A549 (cell line): ENCODE results near the gene MYLK2. TPM values are rescaled to one million over a fixed set of nuclear protein-coding genes. Genes with fewer than 3 reads are reported as not detected.

ENCODE experiments used
- ATAC-seq, 2 experiments: fragments of 200-7000 bp in 1 of 2; fragments of >200 bp in 1 of 2; cut with Nextera tagmentation in 1 of 2; cut with Tn5 transposase in 1 of 2; 3 replicates each; pipeline versions ENCODE4 v1.8.0 to v1.9.1; 2018 to 2020; ENCODE audit warnings: mild to moderate bottlenecking in 1 of 2, moderate library complexity in 1 of 2
- CTCF ChIA-PET: fragments of 300-600 bp; sonication (Branson Sonifier 250); formaldehyde crosslinking; extraction: SDS; loops from one replicate; lab custom pipeline; 2021; ENCODE audit warnings: antibody characterized with exemption, inconsistent platforms; lab: Yijun Ruan, JAX
- POLR2A ChIA-PET: fragments of 350-600 bp; formaldehyde crosslinking; extraction: SDS; loops from one replicate; lab custom pipeline; 2021; ENCODE audit warnings: antibody characterized with exemption, inconsistent platforms; lab: Yijun Ruan, JAX
- DNase-seq, 2 experiments: peaks; one replicate each; pipeline versions ENCODE4 v3.0.0 to v3.0.0-alpha.2; 2011 to 2016; ENCODE audit warnings: low read depth in 1 of 2, low spot score in 1 of 2
- FAIRE-seq: peaks from 2 replicates; lab custom pipeline; 2011; peaks lifted over from hg19 to GRCh38; lab: Jason Lieb, UNC
- H3K27ac ChIP-seq, 2 experiments: fragments of >200 bp; sonication (Bioruptor Twin); formaldehyde crosslinking; 3 replicates each; pipeline ENCODE4 v1.5.1; 2016 to 2017
- H3K4me1 ChIP-seq: fragments of >200 bp; sonication (Bioruptor Twin); formaldehyde crosslinking; 3 replicates; pipeline ENCODE4 v1.6.1; 2016
- H3K4me2 ChIP-seq: fragments of >200 bp; sonication (Bioruptor Twin); formaldehyde crosslinking; 3 replicates; pipeline ENCODE4 v1.6.1; 2016
- H3K4me3 ChIP-seq: fragments of >200 bp; sonication (Bioruptor Twin); formaldehyde crosslinking; 3 replicates; pipeline ENCODE4 v1.5.1; 2016
- H3K9me3 ChIP-seq: fragments of >200 bp; sonication (Bioruptor Twin); formaldehyde crosslinking; 3 replicates; pipeline ENCODE4 v1.6.1; 2016
- BCL3 ChIP-seq: fragments of >200 bp; sonication (Bioruptor Twin); formaldehyde crosslinking; IDR thresholded peaks from 3 replicates; pipeline ENCODE4 v1.6.1; 2016
- CBX8 ChIP-seq: fragments of 200-600 bp; sonication (generic); IDR thresholded peaks from 2 replicates; pipeline ENCODE4 v1.6.1; 2016
- CEBPB ChIP-seq, 2 experiments: fragments of >200 bp in 1 of 2; sonication (Bioruptor Twin) in 1 of 2; formaldehyde crosslinking in 1 of 2; IDR thresholded peaks; 2 replicates each; pipeline ENCODE4 v1.6.1; 2012 to 2016
- CHD2 ChIP-seq: fragments of 150-350 bp; IDR thresholded peaks from 2 replicates; pipeline ENCODE4 v1.6.1; 2014; ENCODE audit warnings: low read length; ENCODE audit not compliant: partially characterized antibody
- CHD4 ChIP-seq: fragments of 200-600 bp; sonication (generic); IDR thresholded peaks from 2 replicates; pipeline ENCODE4 v1.6.1; 2016; ENCODE audit warnings: antibody characterized with exemption, mild to moderate bottlenecking, borderline replicate concordance
- ELK1 ChIP-seq: fragments of 150-350 bp; IDR thresholded peaks from 2 replicates; pipeline ENCODE4 v1.6.1; 2014; ENCODE audit warnings: low read depth, mild to moderate bottlenecking, low read length
- EP300 ChIP-seq, 2 experiments: fragments of >200 bp; sonication (Bioruptor Twin); formaldehyde crosslinking; IDR thresholded peaks; 2 replicates in 1 of 2; 3 replicates in 1 of 2; pipeline ENCODE4 v1.6.1; 2016 to 2017
- FOSL2 ChIP-seq, 2 experiments: fragments of 450-650 bp in 1 of 2; fragments of >200 bp in 1 of 2; sonication (Bioruptor Twin) in 1 of 2; formaldehyde crosslinking; IDR thresholded peaks; 2 replicates each; pipeline versions ENCODE4 v1.5.0 to v1.6.1; 2016 to 2020; ENCODE audit warnings: mild to moderate bottlenecking in 1 of 2, moderate library complexity in 1 of 2
- FOXS1 ChIP-seq: fragments of 250-450 bp; sonication (Bioruptor Pico); IDR thresholded peaks from 2 replicates; pipeline ENCODE4 v1.5.0; 2020; ENCODE audit warnings: mild to moderate bottlenecking, moderate library complexity
- HOXB5 ChIP-seq: fragments of 250-450 bp; sonication (Bioruptor Pico); IDR thresholded peaks from 2 replicates; pipeline ENCODE4 v1.5.0; 2020; ENCODE audit warnings: mild to moderate bottlenecking, moderate library complexity
- JUN ChIP-seq, 2 experiments: fragments of >200 bp; sonication (Bioruptor Twin); formaldehyde crosslinking; IDR thresholded peaks; 2 replicates in 1 of 2; 3 replicates in 1 of 2; pipeline ENCODE4 v1.6.1; 2016 to 2017
- MAX ChIP-seq: IDR thresholded peaks from 2 replicates; pipeline ENCODE4 v1.6.1; 2012
- MAZ ChIP-seq: fragments of 150-350 bp; IDR thresholded peaks from 2 replicates; pipeline ENCODE4 v1.6.1; 2014; ENCODE audit warnings: antibody characterized with exemption, low read depth, low read length, borderline replicate concordance
- NR3C1 ChIP-seq: fragments of >200 bp; sonication (Bioruptor Twin); formaldehyde crosslinking; IDR thresholded peaks from 3 replicates; pipeline ENCODE4 v1.6.1; 2017
- PBX3 ChIP-seq: IDR thresholded peaks from 2 replicates; pipeline ENCODE4 v1.6.1; 2012
- POLR2A ChIP-seq: IDR thresholded peaks from 2 replicates; pipeline ENCODE4 v1.6.1; 2012; ENCODE audit warnings: mild to moderate bottlenecking, low read length
- POLR2AphosphoS2 ChIP-seq: conservative IDR thresholded peaks from 2 replicates; pipeline ENCODE4 v1.6.1; 2012; ENCODE audit warnings: low read length, improper control_type of control experiment, inconsistent platforms
- REST ChIP-seq: fragments of 200-600 bp; sonication (generic); IDR thresholded peaks from 2 replicates; pipeline ENCODE4 v1.6.1; 2016; ENCODE audit warnings: antibody characterized with exemption, mild to moderate bottlenecking, moderate library complexity
- RFX5 ChIP-seq: fragments of 450-650 bp; IDR thresholded peaks from 2 replicates; pipeline ENCODE4 v1.7.1; 2014; ENCODE audit warnings: antibody characterized with exemption, mild to moderate bottlenecking, moderate library complexity
- ZC3H11A ChIP-seq: fragments of 450-650 bp; IDR thresholded peaks from 2 replicates; pipeline ENCODE4 v1.6.1; 2014; ENCODE audit warnings: antibody characterized with exemption, mild to moderate bottlenecking
- ZFP36 ChIP-seq: fragments of 450-650 bp; IDR thresholded peaks from 2 replicates; pipeline ENCODE4 v1.6.1; 2014; ENCODE audit warnings: borderline replicate concordance; ENCODE audit not compliant: partially characterized antibody
- ZNF302 ChIP-seq: fragments of 250-450 bp; sonication (Bioruptor Pico); IDR thresholded peaks from 2 replicates; pipeline ENCODE4 v1.9.0; 2021; ENCODE audit warnings: inconsistent platforms, mild to moderate bottlenecking, moderate library complexity
- WGBS: methylation state at CpG from one replicate; pipeline ENCODE4 v1.1.6; 2017; ENCODE audit errors: missing lambda C conversion rate; 5-methylcytosine and 5-hydroxymethylcytosine counted together
- polyA plus RNA-seq, 4 experiments: library from polyadenylated mRNA; depleted of rRNA in 3 of 4; stranded (reverse); fragments of >200 nt; fragmentation: RNase III in 1 of 4; extraction: RNeasy Plus Mini Kit Qiagen cat#74134 plus additional on column Dnase treatment in 1 of 4; gene quantifications; 2 replicates in 3 of 4; 3 replicates in 1 of 4; pipeline ENCODE4 v1.2.3, GENCODE V29; 2011 to 2017

Gene MYLK2
- polyA plus RNA-seq, 2 of the 4 experiments (the other 2 are of a cell fraction) = 0.09 to 0.36 TPM

- TF ChIP-seq ZNF302 (no peak), FOSL2 (IDR thresholded peaks at IDR 0.05) (no peak), FOSL2 (CRISPR knock-in tag; IDR thresholded peaks at IDR 0.05) (no peak), RFX5 (no peak), EP300 (IDR thresholded peaks at IDR 0.05) (no peak), ZC3H11A (no peak), PBX3 (no peak)
Observed at GRCh38 chr20:31836853-31837608, 17.9 kb downstream of the MYLK2 start (continued).

GRCh38 chr20:31837896-31838397 lies 18.8 kb downstream of the MYLK2 start:
- CTCF ChIA-PET = interaction anchor here (0.6 to 14.7 kb wide), 10 partner anchors 8 to 194 kb away, joined by 3 to 145 read pairs (median 4); partner anchors contain the start of genes FOXS1 and PDRG1
- WGBS = 54% methylated on average over 3 of the region's 3 CpGs
- FAIRE-seq = no peak

More at GRCh38 chr20:31837896-31838397, 18.8 kb downstream of the MYLK2 start:
- TF ChIP-seq POLR2A (no peak), MAZ (no peak), REST (no peak), ZFP36 (no peak), CBX8 (no peak), ELK1 (no peak), JUN (IDR thresholded peaks at IDR 0.05) (0 out of 5 replicates have a peak, but pooled peaks of 1 of the 2 experiments have one; percentile 24), NR3C1 (no peak), ZC3H11A (no peak), CEBPB (IDR thresholded peaks at IDR 0.05) (no peak), CHD2 (no peak), POLR2AphosphoS2 (no peak), FOSL2 (IDR thresholded peaks at IDR 0.05) (peak; percentile 31; the same call in 1 of the 2 replicates), FOSL2 (CRISPR knock-in tag; IDR thresholded peaks at IDR 0.05) (peak; percentile 58; the same call in 1 of the 2 replicates), BCL3 (no peak), MAX (no peak), CHD4 (no peak), HOXB5 (CRISPR knock-in tag) (no peak), FOXS1 (CRISPR knock-in tag) (no peak)
- peak in 1 of 2 experiments; percentile 39 for DNase-seq
- Histone ChIP-seq H3K4me3 (no peak overlapping the region), H3K4me1 (peaks cover 86% of the 10 kb centered on the region), H3K4me2 (peak overlapping the region; percentile 66), H3K27ac (peak overlapping the region; percentile 84 to 86), H3K9me3 (no peaks in the 10 kb centered on the region)
- POLR2A ChIA-PET = interaction anchor here (1.7 kb wide), 1 partner anchor 9 kb away, joined by 5 read pairs; no protein-coding TSS in a partner anchor
- peak in 1 of 2 experiments; percentile 6; a peak in 2 of 6 replicates for ATAC-seq
